Mesendoderm (in vitro differentiated cells): ENCODE measurements around the gene UFC1.

Experiments used
- DNase-seq: peaks from one replicate; pipeline ENCODE4 v3.0.0; 2013
- H2AK5ac ChIP-seq: 2 replicates; pipeline ENCODE4 v1.6.1; 2013; ENCODE audit warnings: low read length, inconsistent platforms
- H2BK120ac ChIP-seq: 2 replicates; pipeline ENCODE4 v1.6.1; 2013; ENCODE audit warnings: low read depth, mild to moderate bottlenecking, low read length, moderate library complexity, mixed read lengths
- H2BK15ac ChIP-seq: replicated peaks from 2 replicates; pipeline ENCODE4 v1.6.1; 2013; ENCODE audit warnings: low read depth, mild to moderate bottlenecking, moderate library complexity
- H2BK5ac ChIP-seq: 2 replicates; pipeline ENCODE4 v1.6.1; 2013; ENCODE audit warnings: low read length, inconsistent platforms
- H3K18ac ChIP-seq: 2 replicates; pipeline ENCODE4 v1.6.1; 2013; ENCODE audit warnings: mild to moderate bottlenecking, low read length, mixed read lengths
- H3K23ac ChIP-seq: one replicate; pipeline ENCODE4 v1.6.1; 2013; ENCODE audit warnings: low read length
- H3K27ac ChIP-seq: 2 replicates; pipeline ENCODE4 v1.5.1; 2013; ENCODE audit warnings: low read depth, mild to moderate bottlenecking, inconsistent platforms, low read length, moderate library complexity
- H3K27me3 ChIP-seq: 2 replicates; pipeline ENCODE4 v1.6.1; 2013; ENCODE audit warnings: low read length, control low read depth, mild to moderate bottlenecking, inconsistent platforms; ENCODE audit not compliant: insufficient read depth, poor library complexity
- H3K36me3 ChIP-seq: 2 replicates; pipeline ENCODE4 v1.6.1; 2013; ENCODE audit warnings: low read length, inconsistent platforms; ENCODE audit not compliant: control insufficient read depth, insufficient read depth
- H3K4ac ChIP-seq: one replicate; pipeline ENCODE4 v1.6.1; 2013; ENCODE audit warnings: low read depth, mild to moderate bottlenecking, low read length, moderate library complexity
- H3K4me1 ChIP-seq: 2 replicates; pipeline ENCODE4 v1.6.1; 2013; ENCODE audit warnings: low read depth, low read length, inconsistent platforms; ENCODE audit not compliant: control insufficient read depth
- H3K4me2 ChIP-seq: 2 replicates; pipeline ENCODE4 v1.6.1; 2013; ENCODE audit warnings: low read length
- H3K4me3 ChIP-seq: 2 replicates; pipeline ENCODE4 v1.5.1; 2013; ENCODE audit warnings: mild to moderate bottlenecking, low read length
- H3K56ac ChIP-seq: one replicate; pipeline ENCODE4 v1.6.1; 2013; ENCODE audit warnings: low read length
- H3K79me1 ChIP-seq: 2 replicates; pipeline ENCODE4 v1.6.1; 2013; ENCODE audit warnings: low read length, inconsistent platforms
- H3K79me2 ChIP-seq: 2 replicates; pipeline ENCODE4 v1.6.1; 2013; ENCODE audit warnings: mild to moderate bottlenecking, low read length; ENCODE audit not compliant: control insufficient read depth, insufficient read depth
- H3K9ac ChIP-seq: 2 replicates; pipeline ENCODE4 v1.6.1; 2013; ENCODE audit warnings: low read length, inconsistent platforms
- H4K5ac ChIP-seq: one replicate; pipeline ENCODE4 v1.6.1; 2013; ENCODE audit warnings: low read length
- H4K8ac ChIP-seq: one replicate; pipeline ENCODE4 v1.6.1; 2013; ENCODE audit warnings: low read depth, mild to moderate bottlenecking, control low read depth, low read length, moderate library complexity
- WGBS: extraction: QIAGEN DNeasy Blood & Tissue Kit; methylation state at CpG from one replicate; pipeline ENCODE4 v1.1.7; 2013; ENCODE audit warnings: low lambda C conversion rate, missing lambda C conversion rate; ENCODE audit not compliant: insufficient coverage; ENCODE audit errors: extremely low coverage; 5-methylcytosine and 5-hydroxymethylcytosine counted together

The UFC1 gene

DNA sequence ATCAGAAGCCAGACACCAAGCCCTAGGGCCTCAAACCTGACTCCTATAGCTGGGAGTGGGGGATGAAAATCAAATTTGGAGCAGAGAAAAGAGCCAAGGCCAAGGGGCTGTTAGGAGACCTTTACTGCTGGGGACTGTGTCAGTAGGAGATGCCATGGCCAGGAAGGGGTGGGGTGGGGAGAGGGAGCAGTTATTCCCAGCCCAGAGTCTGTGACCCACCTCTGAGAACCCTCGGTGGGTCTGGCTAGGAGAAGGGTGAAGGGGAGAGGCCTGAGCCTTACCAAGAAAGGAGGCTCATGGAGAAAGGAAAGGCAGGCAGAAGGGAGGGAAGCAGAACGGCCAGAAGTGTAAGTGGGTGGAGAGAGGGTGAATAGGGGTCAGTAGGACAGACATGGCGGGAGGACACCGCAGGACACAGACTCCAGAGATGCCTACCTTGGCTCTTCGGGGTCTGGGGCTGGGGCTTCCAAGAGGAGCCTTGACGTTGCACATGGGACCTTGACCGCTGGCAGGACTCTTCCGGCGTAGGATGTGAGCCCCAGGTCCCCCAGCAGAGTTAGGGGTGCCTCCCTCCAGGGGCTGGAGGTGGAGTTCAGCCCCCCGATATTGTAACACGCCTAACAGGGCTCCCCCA lies 43.9 kb downstream of the UFC1 start:
- no peak overlapping the region for H4K8ac ChIP-seq
- H3K23ac ChIP-seq = no peak overlapping the region
- no peak overlapping the region for H2BK5ac ChIP-seq
- H3K79me1 ChIP-seq = no peaks in the 10 kb centered on the region
- H2BK15ac ChIP-seq = no peak overlapping the region
- H3K4ac ChIP-seq = no peak overlapping the region
- peak overlapping the region; percentile 69 for H3K9ac ChIP-seq
- no peaks in the 10 kb centered on the region for H3K27me3 ChIP-seq
- no peak for DNase-seq
- no CpG with 5 or more reads among the region's 11 CpGs for WGBS
- H3K18ac ChIP-seq = no peak overlapping the region
- H3K79me2 ChIP-seq = no peaks in the 10 kb centered on the region
- peak overlapping the region; percentile 17 for H3K4me2 ChIP-seq
- no peak overlapping the region for H4K5ac ChIP-seq
- no peak overlapping the region for H2BK120ac ChIP-seq
- H3K27ac ChIP-seq = no peak overlapping the region
- no peak overlapping the region for H2AK5ac ChIP-seq
- H3K56ac ChIP-seq = peak overlapping the region; percentile 84
- H3K4me3 ChIP-seq = no peak overlapping the region
- H3K4me1 ChIP-seq = peaks cover 32% of the 10 kb centered on the region
- H3K36me3 ChIP-seq = no peaks in the 10 kb centered on the region

- Histone ChIP-seq H3K4me2 (peak overlapping the region; percentile 28), H3K4me3 (no peak overlapping the region)
Measured at GRCh38 chr1:161198194-161198896, 44.6 kb downstream of the UFC1 start.

GRCh38 chr1:161198897-161199431 lies 45.2 kb downstream of the UFC1 start, which contains the start of gene ADAMTS4:
Gene ADAMTS4, minus strand, starts transcription at chr1:161199054. Its CDS starts 427 bp downstream, at chr1:161198627.
- H2BK15ac ChIP-seq = no peak within 1 kb of the TSS
- H3K27me3 ChIP-seq = no peaks in the 10 kb centered on the region
- H3K23ac ChIP-seq = peak within 1 kb of the TSS; percentile 9
- peaks cover 4% of the 10 kb centered on the region for H3K79me1 ChIP-seq
- H2BK120ac ChIP-seq = no peak within 1 kb of the TSS
- WGBS = no CpG with 5 or more reads among the region's 11 CpGs
- peak within 1 kb of the TSS; percentile 66 for H3K9ac ChIP-seq
- no peaks in the 10 kb centered on the region for H3K36me3 ChIP-seq
- peak within 1 kb of the TSS; percentile 28 for H3K4me2 ChIP-seq
- H3K4me1 ChIP-seq = peaks cover 32% of the 10 kb centered on the region
- peak within 1 kb of the TSS; percentile 64 for H3K4ac ChIP-seq
- peaks cover 3% of the 10 kb centered on the region for H3K79me2 ChIP-seq
- H4K5ac ChIP-seq = no peak within 1 kb of the TSS
- H3K27ac ChIP-seq = no peak within 1 kb of the TSS
- DNase-seq = peak; percentile 86
- H3K18ac ChIP-seq = peak within 1 kb of the TSS; percentile 42
- H3K56ac ChIP-seq = peak within 1 kb of the TSS; percentile 84
- H2AK5ac ChIP-seq = peak within 1 kb of the TSS; percentile 73
- no peak within 1 kb of the TSS for H4K8ac ChIP-seq
- no peak within 1 kb of the TSS for H3K4me3 ChIP-seq
- peak within 1 kb of the TSS; percentile 20 for H2BK5ac ChIP-seq

More at GRCh38 chr1:161198194-161198896, 44.6 kb downstream of the UFC1 start:
- H3K9ac ChIP-seq = peak overlapping the region; percentile 66
- peak overlapping the region; percentile 9 for H3K23ac ChIP-seq
- H2BK15ac ChIP-seq = no peak overlapping the region
- H3K27me3 ChIP-seq = no peaks in the 10 kb centered on the region
- peaks cover 2% of the 10 kb centered on the region for H3K79me1 ChIP-seq
- H3K4me1 ChIP-seq = peaks cover 32% of the 10 kb centered on the region
- no peak overlapping the region for H4K8ac ChIP-seq
- WGBS = no CpG with 5 or more reads among the region's 20 CpGs
- H2BK5ac ChIP-seq = no peak overlapping the region
- H2AK5ac ChIP-seq = no peak overlapping the region
- peak overlapping the region; percentile 84 for H3K56ac ChIP-seq
- H3K79me2 ChIP-seq = peaks cover 2% of the 10 kb centered on the region
- DNase-seq = peak; percentile 86
- no peak overlapping the region for H3K4ac ChIP-seq
- H3K18ac ChIP-seq = peak overlapping the region; percentile 42
- no peak overlapping the region for H4K5ac ChIP-seq
- H3K36me3 ChIP-seq = no peaks in the 10 kb centered on the region
- H3K27ac ChIP-seq = no peak overlapping the region
- H2BK120ac ChIP-seq = no peak overlapping the region

DNA sequence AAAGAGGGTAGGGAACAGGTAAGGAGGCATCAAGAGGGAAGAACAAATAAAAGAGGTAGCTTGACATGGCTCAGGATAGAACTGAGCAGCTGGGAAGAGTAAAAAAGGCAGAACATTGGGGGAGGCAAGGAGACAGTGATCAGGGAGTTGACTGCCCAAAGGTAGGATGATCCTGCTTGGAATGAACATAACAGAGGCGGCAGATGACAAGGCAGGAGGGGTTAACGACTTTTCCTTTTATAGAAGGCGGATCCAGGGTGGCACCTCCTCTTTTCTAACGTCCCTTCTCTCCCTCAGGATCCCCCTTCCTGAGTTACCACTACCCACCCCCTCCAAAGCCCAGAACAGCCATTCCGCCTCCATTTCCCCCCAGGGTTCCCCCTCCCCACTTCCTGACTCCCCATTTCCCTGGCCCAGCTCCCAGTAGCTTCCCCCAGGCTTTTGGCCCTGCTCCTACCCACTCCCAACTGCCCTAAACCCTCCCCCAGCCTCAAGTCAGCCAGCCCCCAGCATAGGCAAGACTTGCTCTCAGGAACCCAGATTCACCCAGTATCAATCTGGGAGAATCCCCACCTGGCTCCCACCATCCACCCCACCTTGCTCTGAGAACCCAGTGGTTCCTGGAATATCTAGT lies 45.8 kb downstream of the UFC1 start:
- H3K27me3 ChIP-seq = no peaks in the 10 kb centered on the region
- no peak for DNase-seq
- no peak overlapping the region for H4K5ac ChIP-seq
- H3K4me3 ChIP-seq = no peak overlapping the region
- peak overlapping the region; percentile 95 for H3K56ac ChIP-seq
- H3K79me1 ChIP-seq = peaks cover 4% of the 10 kb centered on the region
- peak overlapping the region; percentile 64 for H3K4ac ChIP-seq
- no peaks in the 10 kb centered on the region for H3K36me3 ChIP-seq
- no peak overlapping the region for H2BK15ac ChIP-seq
- H2BK5ac ChIP-seq = peak overlapping the region; percentile 20
- H4K8ac ChIP-seq = no peak overlapping the region
- peak overlapping the region; percentile 73 for H2AK5ac ChIP-seq
- no peak overlapping the region for H2BK120ac ChIP-seq
- no peak overlapping the region for H3K23ac ChIP-seq
- peaks cover 3% of the 10 kb centered on the region for H3K79me2 ChIP-seq
- H3K9ac ChIP-seq = peak overlapping the region; percentile 18
- H3K18ac ChIP-seq = no peak overlapping the region
- H3K4me1 ChIP-seq = peaks cover 32% of the 10 kb centered on the region
- WGBS = no CpG with 5 or more reads among the region's 5 CpGs
- no peak overlapping the region for H3K27ac ChIP-seq
- H3K4me2 ChIP-seq = no peak overlapping the region

- H2BK15ac ChIP-seq = no peak overlapping the region
- H3K27me3 ChIP-seq = no peaks in the 10 kb centered on the region
- H2AK5ac ChIP-seq = peak overlapping the region; percentile 4
- WGBS = no CpG with 5 or more reads among the region's 5 CpGs
- no peak overlapping the region for H4K8ac ChIP-seq
- H3K4me1 ChIP-seq = peaks cover 32% of the 10 kb centered on the region
- H2BK5ac ChIP-seq = peak overlapping the region; percentile 77
- no peaks in the 10 kb centered on the region for H3K36me3 ChIP-seq
- H3K4me3 ChIP-seq = no peak overlapping the region
- H3K18ac ChIP-seq = peak overlapping the region; percentile 6
- peak overlapping the region; percentile 95 for H3K56ac ChIP-seq
- peaks cover 3% of the 10 kb centered on the region for H3K79me2 ChIP-seq
- H3K79me1 ChIP-seq = peaks cover 4% of the 10 kb centered on the region
- H3K4me2 ChIP-seq = no peak overlapping the region
- peak overlapping the region; percentile 74 for H3K4ac ChIP-seq
- no peak for DNase-seq
- H3K23ac ChIP-seq = no peak overlapping the region
- H2BK120ac ChIP-seq = no peak overlapping the region
- no peak overlapping the region for H4K5ac ChIP-seq
- H3K9ac ChIP-seq = peak overlapping the region; percentile 21
- no peak overlapping the region for H3K27ac ChIP-seq
Measured at GRCh38 chr1:161200421-161200991, 46.7 kb downstream of the UFC1 start.
